Kasumi-1 (cell line): Measurements from ENCODE around the gene ASNS.

Source experiments
- DNase-seq, 2 experiments: peaks; one replicate each; lab custom pipeline; 2025; lab: John Stamatoyannopoulos, UW

ASNS gene

GRCh38 chr7:97842772-97843345, 29.3 kb downstream of the ASNS start:
- DNase-seq: no peak

- no peak for DNase-seq
Observed at GRCh38 chr7:97842006-97842405, 30.2 kb downstream of the ASNS start.

GRCh38 chr7:97835296-97836138, 36.7 kb downstream of the ASNS start:
- peak; percentile 67 to 77 for DNase-seq

- peak in 1 of 2 experiments; percentile 2 for DNase-seq
Observed at GRCh38 chr7:97819161-97819560, 53.0 kb downstream of the ASNS start.

- no peak for DNase-seq
Observed at GRCh38 chr7:97818066-97818663, 54.0 kb downstream of the ASNS start.
